Transverse colon (tissue), 4 donors: ENCODE measurements around the gene LMF2.

ENCODE experiments used
- POLR2AphosphoS5 ChIP-seq, 3 donors: sonication (generic); formaldehyde crosslinking; IDR thresholded peaks; one replicate each; pipeline ENCODE4 v1.6.1; 2016; ENCODE audit warnings: antibody characterized with exemption in 3 of 3
- TF ChIP-seq, protein P1 (sequence below), 5 experiments: fragments of 200-600 bp in 3 of 5; fragments of 450-650 bp in 2 of 5; sonication (generic) in 3 of 5; IDR thresholded peaks; 1 replicate in 2 of 5; 2 replicates in 3 of 5; pipeline ENCODE4 v1.5.1; 2016 to 2017; ENCODE audit warnings: antibody characterized with exemption in 5 of 5, inconsistent platforms in 3 of 5, mild to moderate bottlenecking in 2 of 5, moderate library complexity in 1 of 5

DNA sequence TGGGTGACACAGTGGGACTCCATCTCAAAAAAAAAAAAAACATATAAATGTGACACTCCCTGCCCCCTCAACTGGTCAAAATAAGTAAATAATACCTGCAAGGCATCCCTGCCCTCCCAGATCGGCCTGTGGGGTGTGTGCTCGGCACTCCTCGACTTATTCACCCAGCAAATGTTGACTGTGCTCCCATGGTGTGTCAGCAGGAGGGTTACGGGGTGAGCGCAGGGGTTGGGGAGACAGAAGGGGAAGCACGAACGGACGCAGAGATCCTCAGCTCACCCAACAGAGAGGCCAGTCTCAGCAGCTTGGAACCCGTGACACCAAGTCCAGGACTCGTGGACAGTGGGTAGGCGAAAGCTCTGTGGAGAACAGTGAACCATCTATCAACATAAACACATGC, 27.8 kb downstream of the LMF2 start:
- TF ChIP-seq, protein P1, sequence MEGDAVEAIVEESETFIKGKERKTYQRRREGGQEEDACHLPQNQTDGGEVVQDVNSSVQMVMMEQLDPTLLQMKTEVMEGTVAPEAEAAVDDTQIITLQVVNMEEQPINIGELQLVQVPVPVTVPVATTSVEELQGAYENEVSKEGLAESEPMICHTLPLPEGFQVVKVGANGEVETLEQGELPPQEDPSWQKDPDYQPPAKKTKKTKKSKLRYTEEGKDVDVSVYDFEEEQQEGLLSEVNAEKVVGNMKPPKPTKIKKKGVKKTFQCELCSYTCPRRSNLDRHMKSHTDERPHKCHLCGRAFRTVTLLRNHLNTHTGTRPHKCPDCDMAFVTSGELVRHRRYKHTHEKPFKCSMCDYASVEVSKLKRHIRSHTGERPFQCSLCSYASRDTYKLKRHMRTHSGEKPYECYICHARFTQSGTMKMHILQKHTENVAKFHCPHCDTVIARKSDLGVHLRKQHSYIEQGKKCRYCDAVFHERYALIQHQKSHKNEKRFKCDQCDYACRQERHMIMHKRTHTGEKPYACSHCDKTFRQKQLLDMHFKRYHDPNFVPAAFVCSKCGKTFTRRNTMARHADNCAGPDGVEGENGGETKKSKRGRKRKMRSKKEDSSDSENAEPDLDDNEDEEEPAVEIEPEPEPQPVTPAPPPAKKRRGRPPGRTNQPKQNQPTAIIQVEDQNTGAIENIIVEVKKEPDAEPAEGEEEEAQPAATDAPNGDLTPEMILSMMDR (IDR thresholded peaks at IDR 0.05) = no peak
- no peak for TF ChIP-seq POLR2AphosphoS5 (IDR thresholded peaks at IDR 0.05)
